HG03280 (cell line): ENCODE measurements around the gene SNTG2.
"Not testable (repeated sequence)": the region's sequence is repeated elsewhere in the genome, so short reads cannot be mapped to it uniquely, and the experiment has no call there.

Experiments
- ATAC-seq: cut with Tn5 transposase; IDR thresholded peaks from one replicate; pipeline ENCODE4 v1.9.1; 2021; ENCODE audit warnings: mild to moderate bottlenecking, moderate library complexity; ENCODE audit not compliant: unreplicated experiment

The SNTG2 gene

DNA sequence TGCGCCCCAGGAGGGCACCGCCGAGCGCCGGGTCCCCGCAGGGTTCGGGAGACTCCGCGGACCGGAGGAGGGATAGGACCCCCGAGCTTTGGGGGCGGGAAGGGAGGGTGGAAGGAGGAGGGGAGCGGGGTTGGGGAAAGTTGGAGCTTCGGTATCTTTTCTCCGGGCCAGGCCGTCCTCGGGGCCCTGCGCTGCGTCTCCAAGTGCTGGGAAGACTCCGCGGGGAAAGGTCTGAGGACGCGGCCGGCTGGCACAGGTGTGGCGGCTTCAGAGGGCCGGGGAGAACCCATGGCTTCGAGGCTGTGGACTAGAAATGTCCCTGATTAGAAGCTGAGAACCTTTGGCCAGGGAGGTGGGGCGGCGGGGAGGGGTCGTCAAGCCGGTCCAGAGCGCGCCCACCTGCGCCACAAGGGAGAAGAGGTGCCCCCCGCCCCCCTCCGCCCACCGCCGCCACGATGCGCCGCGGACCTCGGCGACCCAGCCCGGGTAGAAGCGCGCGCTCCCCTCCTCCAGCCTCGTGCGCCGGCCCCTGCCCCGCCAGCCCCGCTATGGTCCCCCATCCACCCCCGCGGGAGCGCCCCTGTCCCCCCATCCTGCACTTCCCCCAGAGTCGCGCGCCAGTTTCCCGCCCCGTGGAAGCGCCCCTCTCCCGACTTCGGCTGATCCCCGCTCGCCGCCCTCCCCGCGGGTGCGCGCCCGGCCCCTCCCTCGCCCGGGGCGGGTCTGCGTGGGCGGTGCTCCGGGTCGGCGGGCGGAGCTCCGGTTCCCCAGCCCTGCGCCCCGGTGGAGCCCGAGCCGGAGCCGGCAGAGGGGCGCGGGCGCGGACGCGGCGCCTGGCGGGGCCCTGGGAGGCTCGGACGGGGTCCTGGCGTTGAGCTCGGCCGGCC, at the start of gene SNTG2:
Gene SNTG2 (plus strand): TSS at position 770 of the 887 bp plus-strand sequence. CDS start 148 bp downstream, outside the sequence.
- peak; percentile 54 for ATAC-seq

DNA sequence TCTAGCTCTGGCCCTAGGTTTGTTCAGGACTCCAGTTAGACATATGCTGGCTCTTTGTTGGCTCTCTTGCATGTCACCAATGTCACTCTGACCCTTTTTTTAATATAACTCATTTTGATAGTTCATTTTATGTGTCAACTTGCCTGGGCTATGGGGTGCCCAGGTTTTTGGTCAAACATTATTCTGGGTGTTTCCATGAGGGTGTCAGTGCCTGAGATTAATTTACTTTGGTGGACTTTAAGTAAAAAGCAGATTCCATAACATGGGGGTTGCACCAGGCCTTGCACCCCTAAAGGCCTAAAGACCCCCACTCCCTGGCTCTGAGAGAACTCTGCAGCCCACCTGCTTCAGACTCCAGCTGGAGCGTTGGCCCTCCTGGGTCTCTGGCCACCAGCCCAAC, 48.1 kb upstream of the SNTG2 start:
- ATAC-seq = no peak

DNA sequence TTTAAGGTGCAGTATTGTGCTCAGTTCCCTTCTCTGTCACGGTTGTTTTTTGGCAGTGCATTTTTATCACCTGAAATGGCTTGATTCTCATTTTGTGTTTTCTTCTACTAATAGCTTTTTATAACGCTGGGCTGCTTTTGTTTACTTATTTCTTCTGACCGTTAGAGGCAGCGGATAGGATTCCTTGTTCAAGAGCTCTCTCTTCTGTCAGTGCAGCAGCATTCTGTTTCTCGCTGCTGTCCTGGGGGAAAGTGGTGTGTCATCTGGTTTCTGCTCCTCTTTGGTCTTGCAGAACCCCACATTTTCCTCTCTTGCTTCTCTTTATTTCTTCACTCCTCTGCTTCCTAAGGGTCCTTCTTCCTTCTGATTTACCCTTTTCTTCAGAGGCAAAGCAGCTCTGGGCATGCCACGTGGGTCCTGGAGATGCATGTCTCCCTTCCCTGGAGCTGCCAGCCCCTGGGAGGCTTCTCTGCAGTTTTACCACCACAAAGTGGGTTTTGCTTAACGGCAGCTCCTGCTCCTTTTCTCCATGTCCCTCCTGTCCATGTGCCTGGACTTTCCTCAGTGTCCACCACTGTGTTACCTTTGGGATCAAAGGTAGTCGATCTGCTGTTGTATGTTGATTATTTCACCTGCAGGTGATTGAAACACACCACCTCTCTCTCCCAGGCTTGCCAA, 47.3 kb upstream of the SNTG2 start:
- ATAC-seq = no peak

DNA sequence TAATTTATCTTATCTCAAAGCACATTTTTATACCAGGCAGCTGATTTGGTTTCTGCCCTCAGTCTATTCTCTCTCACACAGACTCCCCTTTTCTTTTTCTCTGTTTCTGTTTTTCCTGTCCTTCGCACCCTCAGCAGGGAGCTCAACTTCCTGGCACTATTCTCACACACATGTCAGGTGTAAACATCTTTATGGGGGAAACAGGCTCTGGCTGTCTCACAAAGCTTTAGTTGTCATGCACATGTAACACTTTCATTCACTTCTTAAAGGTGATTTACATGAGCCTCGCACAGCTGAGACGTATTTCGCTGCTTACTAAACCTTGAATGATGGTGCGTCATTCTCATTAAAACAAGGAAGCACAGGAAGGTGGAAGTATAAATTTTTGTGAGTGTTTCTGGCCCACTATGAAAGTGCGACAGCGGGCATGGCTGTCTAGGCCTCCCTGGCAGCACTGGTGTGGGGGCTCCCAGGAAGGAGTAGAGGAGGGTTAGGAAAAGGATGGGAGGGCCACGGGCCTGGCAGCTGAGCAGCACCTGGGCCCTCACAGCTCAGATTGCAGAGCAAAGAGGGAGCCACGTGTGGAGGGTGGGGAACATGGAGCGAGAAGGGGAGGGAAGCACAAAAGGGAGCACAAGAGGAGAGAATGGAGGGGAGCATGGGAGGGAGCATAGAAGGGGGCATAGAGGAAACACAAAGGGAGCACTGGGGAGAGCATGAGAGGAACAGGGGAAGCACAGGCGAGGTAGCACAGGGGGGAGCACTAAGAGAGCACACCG, 46.2 kb upstream of the SNTG2 start:
- ATAC-seq = no peak

DNA sequence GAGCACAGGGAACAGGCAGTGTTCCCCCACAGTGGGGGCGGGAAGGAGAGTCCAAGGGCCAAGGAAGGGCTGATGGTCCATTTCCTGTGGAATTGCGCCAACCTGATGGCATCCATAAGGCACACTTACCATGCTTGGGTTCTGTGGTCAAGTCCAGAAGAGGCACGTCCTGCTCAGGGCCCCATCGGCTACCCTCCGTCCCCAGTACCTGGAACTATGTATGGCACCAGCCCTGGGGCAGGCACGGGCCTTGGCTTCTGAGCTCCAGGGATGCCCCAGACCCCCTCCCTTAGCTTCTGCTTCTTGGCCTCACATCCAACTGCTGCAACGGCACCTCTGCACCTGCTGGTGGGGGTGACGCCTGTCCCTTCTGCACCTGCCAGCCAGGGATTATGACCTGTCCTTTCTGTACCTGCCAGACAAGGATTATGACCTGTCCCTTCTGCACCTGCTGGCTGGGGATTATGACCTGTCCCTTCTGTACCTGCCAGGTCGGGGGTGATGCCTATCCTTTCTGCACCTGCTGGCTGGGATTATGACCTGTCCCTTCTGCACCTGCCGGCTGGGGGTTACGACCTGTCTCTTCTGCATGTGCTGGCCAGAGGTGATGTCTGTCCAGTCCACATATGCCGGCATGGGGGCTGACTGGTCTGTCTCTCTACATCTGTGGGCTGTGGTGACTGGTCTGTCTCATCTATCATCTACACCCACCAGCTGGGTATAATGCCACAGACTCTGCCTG, 45.4 kb upstream of the SNTG2 start:
- ATAC-seq = no peak

DNA sequence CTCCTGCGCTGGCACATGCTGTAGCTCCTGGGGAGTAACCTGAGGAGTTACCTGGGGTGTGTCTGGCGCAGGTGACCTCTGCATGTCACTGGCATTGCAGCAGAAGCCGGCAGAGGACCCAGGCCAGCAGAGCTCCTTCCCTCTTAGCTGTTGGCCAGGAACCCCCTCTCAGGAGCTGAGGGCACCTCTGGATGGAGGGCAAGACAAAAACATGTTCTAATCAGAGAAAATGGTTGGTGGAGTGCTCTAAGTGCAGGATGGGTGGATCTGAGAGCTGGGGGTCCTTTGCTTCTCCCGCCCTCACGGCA, 44.9 kb upstream of the SNTG2 start:
- ATAC-seq = no peak

DNA sequence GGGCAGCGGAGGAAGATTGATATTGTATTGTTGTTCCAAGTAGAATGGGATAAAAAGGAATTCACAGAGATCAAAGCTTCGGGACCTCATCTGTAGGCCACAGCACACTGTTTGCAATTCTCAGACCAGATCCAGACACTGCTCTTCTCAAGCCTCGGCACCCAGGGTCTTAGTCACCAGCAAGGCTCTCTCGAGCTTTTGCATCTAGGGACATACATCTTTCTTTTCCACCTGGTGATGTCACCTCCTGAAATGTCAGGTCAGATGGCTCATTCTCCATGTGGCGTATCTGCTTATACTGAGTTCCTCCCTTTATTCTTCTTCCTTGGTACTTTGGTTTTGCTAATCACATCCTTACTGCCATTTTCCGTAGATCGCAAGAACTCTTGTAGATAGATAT, 42.9 kb upstream of the SNTG2 start:
- ATAC-seq = no peak

DNA sequence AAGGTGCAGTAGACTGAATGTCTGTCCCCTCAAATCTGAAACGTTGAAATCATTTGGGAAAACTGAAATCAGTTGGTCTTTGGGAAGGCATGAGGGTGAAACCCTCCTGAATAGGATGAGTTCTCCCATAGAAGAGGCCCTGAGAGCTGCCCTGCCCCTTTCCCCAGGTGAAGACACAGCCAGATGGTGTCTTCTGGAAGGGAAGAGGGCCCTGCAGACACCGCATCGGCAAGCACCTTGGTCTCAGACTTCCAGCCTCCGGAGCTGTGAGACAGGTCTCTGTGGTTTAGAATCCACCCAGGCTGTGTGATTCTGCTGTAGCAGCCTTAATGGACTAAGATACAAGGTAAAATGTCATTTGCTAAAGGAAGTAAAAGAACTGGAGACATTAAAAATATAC, 42.1 kb upstream of the SNTG2 start:
- no peak for ATAC-seq

DNA sequence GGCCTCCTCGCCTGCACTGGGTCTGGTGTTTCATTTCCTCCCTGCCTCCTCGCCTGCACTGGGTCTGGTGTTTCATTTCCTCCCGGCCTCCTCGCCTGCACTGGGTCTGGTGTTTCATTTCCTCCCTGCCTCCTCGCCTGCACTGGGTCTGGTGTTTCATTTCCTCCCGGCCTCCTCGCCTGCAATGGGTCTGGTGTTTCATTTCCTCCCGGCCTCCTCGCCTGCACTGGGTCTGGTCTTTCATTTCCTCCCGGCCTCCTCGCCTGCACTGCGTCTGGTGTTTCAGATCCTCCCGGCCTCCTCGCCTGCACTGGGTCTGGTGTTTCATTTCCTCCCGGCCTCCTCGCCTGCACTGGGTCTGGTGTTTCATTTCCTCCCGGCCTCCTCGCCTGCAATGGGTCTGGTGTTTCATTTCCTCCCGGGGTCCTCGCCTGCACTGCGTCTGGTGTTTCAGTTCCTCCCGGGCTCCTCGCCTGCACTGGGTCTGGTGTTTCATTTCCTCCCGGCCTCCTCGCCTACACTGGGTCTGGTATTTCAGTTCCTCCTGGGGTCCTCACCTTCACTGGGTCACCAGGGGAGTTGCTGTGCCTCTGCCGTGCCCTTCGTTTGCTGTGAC, 40.8 kb upstream of the SNTG2 start:
- ATAC-seq = not testable (repeated sequence)

DNA sequence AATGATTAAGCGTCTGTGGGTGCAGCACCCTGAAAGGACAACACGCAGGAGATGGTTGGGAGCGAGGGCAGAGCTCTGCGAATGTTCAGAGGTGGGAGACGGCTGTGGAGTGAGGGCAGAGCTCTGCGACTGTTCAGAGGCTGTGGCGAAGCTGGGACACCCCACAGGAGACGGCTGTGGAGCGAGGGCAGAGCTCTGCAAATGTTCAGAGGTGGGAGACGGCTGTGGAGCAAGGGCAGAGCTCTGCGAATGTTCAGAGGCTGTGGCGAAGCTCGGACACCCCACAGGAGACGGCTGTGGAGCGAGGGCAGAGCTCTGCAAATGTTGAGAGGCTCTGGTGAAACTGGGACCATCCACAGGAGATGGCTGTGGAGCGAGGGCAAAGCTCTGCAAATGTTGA, 40.0 kb upstream of the SNTG2 start:
- no peak for ATAC-seq

DNA sequence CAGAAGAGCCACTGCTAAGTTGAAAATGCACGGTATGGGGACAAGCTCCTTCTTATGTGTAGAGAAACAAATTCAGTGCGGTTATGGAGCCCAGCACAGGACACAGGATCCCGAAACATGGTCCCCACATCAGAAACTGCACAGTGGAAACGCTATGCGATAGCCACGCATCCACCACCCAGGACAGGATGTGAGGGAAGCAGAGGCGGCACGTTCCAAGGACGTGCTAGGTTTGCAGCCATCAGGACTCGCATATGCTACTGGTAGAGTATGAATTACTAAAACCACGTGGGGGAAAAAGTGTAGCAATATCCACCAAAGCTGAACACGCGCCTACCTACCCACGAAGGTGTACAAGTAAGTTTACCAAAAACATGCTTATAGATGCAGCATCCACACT, 34.7 kb upstream of the SNTG2 start:
- ATAC-seq = no peak

DNA sequence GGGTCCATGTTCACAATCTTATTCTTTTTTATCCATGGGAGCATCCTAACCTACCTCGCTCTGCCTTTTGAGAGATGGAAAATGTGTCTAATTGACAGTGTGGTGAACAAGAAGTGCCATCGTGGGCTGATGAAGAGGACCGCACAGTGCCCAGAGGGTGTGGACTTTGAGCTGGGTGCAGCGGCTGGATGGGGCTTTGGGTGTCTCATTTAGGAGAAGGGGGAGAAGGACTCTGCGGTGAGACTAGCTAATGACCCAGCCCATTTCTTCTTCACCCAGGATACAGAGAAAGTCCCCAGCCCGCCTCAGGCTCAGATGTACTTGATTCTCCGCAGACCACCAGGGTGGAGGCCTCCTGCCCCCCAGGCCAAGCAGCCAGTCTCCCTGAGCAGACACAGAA, 33.7 kb upstream of the SNTG2 start:
- no peak for ATAC-seq

DNA sequence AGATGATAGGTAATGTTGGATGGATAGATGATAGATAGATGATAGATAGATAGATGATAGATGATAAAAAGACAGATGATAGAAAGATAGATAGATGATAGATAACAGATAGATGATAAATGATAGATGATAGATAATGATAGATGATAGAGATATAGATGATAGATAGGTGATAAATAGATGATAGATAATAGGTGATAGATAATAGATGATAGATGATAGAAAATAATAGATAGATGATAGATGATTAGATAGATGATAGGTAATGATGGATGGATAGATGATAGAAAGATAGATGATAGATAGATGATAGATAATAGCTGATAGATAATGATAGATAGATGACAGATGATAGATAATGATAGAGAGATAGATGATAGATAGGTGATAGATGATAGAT, 31.0 kb upstream of the SNTG2 start:
- no peak for ATAC-seq

DNA sequence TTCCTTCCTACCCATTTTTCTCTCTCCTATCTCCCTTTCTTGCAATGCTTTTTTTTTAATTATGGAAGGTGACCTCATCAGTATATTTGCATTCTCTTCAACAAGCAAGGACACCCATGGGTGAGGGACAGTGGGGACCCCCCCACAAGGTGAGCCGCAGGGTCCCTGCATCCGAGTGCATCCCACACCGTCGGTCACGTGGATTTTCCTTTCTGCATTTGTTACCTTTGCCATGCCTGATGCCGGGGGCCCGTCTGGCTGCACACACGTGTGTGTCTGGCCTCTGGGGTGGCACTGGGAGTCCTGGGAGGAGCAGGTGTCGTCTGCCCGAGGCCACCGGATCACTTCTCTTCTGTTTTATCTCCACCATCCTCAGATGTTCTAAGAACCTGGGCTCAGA, 30.1 kb upstream of the SNTG2 start:
- no peak for ATAC-seq

DNA sequence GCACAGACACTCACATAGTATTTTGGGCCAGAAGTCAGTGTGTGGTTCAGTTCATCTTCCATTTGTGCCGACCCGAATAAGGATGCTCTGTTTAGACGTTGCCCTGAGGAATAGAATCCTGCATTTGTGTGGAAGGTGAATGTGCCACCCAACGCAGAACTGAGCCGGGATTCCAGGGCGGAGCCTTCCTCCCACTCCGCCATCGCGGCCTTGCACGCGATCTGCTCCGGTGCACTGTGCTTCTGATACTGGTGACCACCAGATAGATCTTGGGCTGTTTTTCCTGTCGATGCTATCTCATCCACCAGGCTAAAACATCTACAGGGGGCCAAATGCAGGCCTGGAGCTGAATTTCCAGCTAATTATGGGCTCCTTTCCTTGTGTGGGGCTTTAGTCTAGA, 29.6 kb upstream of the SNTG2 start:
- ATAC-seq = no peak

DNA sequence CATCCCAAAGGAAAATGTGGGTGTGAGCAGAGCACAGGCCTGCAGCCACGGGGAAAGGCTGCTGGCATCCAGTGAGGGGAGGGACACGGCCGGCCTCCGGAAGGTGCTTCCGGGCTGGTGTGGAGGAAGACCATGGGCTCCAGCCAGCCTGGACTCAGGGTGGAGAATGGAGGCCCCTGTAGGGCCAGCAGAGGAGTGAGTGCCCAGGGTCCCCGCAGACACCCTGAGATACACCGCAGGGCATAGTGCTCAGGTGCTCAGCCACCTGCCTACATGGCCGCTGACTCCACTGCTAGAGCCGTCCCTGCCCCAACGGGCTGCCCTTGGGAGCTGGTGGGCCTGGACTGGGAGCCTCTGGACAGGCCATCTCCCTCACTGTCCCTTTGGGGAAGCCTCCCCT, 28.5 kb upstream of the SNTG2 start:
- no peak for ATAC-seq

DNA sequence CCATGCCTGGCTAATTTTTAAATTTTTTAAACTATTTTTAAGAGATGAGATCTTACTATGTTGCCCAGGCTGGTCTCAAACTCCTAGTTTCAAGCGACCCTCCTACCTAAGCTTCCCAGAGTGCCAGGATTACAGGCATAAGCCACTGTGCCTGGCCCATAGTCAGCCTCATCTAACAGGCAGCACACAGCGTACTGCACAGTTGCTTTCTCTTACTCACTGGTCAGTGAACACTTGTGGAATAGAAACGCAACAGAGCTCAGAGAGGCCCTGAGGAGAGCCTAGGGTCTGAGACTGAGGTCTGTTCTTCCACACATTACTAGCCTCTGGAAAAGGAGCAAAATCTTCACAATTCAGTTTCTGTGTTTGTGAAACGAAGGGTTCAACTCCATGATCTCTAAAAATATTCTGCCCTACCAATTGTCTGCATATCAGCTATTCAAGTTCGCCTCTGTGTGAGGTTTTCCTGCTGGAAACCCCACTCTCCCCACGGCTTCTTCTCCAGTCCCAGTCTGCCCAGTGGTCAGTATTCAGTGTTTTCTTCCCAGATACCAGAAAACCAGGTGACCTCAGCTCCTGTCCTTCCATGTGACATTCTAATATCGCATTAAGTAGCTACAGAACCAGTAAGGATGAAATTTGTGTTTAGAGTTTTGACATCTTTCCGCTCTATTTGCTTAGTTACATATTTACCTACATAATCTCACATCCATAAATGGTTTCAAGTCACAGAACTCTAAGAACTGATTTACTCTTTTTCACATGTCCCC, 26.6 kb upstream of the SNTG2 start:
- ATAC-seq = no peak

DNA sequence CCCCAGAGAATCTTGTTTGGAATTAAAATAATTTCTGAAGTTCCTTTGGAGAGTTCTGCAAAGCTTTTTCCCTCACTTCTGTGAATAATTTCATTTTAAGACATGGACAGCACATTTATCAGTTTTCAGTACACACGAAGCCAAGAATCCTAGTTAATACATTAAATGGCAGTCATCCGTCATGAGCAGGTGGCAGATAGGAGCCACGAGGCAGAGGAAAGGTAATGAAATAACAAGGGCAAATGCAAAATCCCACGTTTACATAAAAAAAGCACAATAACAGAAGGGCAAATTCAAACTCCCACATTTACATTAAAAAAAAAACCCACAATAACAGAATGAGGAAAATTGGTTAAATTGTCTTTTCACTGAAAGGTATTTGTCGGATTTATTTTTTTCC, 25.9 kb upstream of the SNTG2 start:
- ATAC-seq = no peak

DNA sequence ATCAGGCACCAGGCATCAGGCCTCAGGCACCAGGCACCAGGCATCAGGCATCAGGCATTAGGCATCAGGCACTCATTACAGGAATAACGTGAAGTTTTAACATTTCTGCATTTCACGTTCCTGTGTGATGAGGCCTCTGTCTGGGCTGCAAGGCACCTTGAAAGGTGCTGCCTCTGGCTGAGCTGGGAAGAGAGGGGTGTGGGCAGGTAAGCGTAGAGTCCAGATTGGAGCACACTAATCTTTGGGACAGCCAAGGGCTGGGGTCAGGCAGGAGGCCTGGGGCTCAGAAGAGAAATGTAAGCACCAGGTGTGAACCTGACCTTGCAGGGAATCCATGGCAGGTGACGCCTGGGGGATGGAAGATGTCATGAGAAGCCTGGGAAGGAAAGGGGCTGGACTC, 25.3 kb upstream of the SNTG2 start:
- no peak for ATAC-seq

DNA sequence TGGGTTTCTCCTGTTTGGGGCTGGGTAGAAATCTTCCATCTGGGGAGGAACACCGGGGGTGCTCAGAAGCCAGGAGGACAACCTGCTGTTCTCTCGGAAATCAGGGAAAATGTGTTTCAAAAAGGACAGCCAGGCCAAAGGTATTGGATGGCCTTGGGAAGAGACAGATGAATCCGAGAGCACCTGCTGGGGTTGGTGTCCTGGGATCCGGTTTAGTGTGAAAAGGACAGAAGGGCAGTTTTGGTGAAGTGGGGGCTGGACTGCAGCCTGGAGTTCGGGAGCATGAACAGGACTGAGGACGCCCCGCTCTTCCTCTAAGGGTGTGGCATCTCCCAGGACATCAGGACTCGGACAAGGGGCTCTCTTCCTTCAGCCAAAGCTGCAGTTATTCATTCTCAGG, 24.9 kb upstream of the SNTG2 start:
- no peak for ATAC-seq
